ENCODE data around the gene AP1B1.
"Not testable (repeated sequence)": the region's sequence is repeated elsewhere in the genome, so short reads cannot be mapped to it uniquely, and the experiment has no call there.

Gene AP1B1

GRCh38 chr22:29387921-29388758, at the start of gene AP1B1:
Gene AP1B1, minus strand, starts transcription at chr22:29388570. Its CDS starts 21,327 bp downstream, at chr22:29367243.
- in situ Hi-C loops (cut with MboI; ENCODE audit: low sequenced_read_pairs) = no loop called here

GRCh38 chr22:29435236-29436136, 47.1 kb upstream of the AP1B1 start:
- in situ Hi-C loops (cut with MboI; ENCODE audit: low sequenced_read_pairs) = no loop called here

GRCh38 chr22:29434288-29434687, 45.9 kb upstream of the AP1B1 start:
- in situ Hi-C loops (cut with MboI; ENCODE audit: low sequenced_read_pairs) = no loop called here

- in situ Hi-C loops (cut with MboI; ENCODE audit: low sequenced_read_pairs) = no loop called here
These were observed 45.5 kb upstream of the AP1B1 start for GRCh38 chr22:29433856-29434255.

GRCh38 chr22:29431986-29432385, 43.6 kb upstream of the AP1B1 start:
- in situ Hi-C loops (cut with MboI; ENCODE audit: low sequenced_read_pairs) = no loop called here

- in situ Hi-C loops (cut with MboI; ENCODE audit: low sequenced_read_pairs) = no loop called here
These were observed 38.9 kb upstream of the AP1B1 start for GRCh38 chr22:29427176-29427760.

- in situ Hi-C loops (cut with MboI; ENCODE audit: low sequenced_read_pairs) = no loop called here
These were observed 38.1 kb upstream of the AP1B1 start for GRCh38 chr22:29426476-29426875.

- in situ Hi-C loops (cut with MboI; ENCODE audit: low sequenced_read_pairs) = not testable (repeated sequence)
These were observed 30.3 kb upstream of the AP1B1 start for GRCh38 chr22:29418704-29419103.

- in situ Hi-C loops (cut with MboI; ENCODE audit: low sequenced_read_pairs) = not testable (repeated sequence)
These were observed 26.7 kb upstream of the AP1B1 start for GRCh38 chr22:29414951-29415591.

- in situ Hi-C loops (cut with MboI; ENCODE audit: low sequenced_read_pairs) = not testable (repeated sequence)
These were observed 24.4 kb upstream of the AP1B1 start for GRCh38 chr22:29412772-29413171.

GRCh38 chr22:29411569-29412211, 23.3 kb upstream of the AP1B1 start:
- in situ Hi-C loops (cut with MboI; ENCODE audit: low sequenced_read_pairs) = not testable (repeated sequence)

GRCh38 chr22:29408940-29409339, 20.6 kb upstream of the AP1B1 start:
- in situ Hi-C loops (cut with MboI; ENCODE audit: low sequenced_read_pairs) = no loop called here

- in situ Hi-C loops (cut with MboI; ENCODE audit: low sequenced_read_pairs) = not testable (repeated sequence)
These were observed 13.2 kb upstream of the AP1B1 start for GRCh38 chr22:29401538-29401937.

- in situ Hi-C loops (cut with MboI; ENCODE audit: low sequenced_read_pairs) = no loop called here
These were observed 12.2 kb upstream of the AP1B1 start for GRCh38 chr22:29400576-29400975.

- in situ Hi-C loops (cut with MboI; ENCODE audit: low sequenced_read_pairs) = no loop called here
These were observed 9.4 kb upstream of the AP1B1 start for GRCh38 chr22:29397791-29398190.

GRCh38 chr22:29396126-29396525, 7.8 kb upstream of the AP1B1 start:
- in situ Hi-C loops (cut with MboI; ENCODE audit: low sequenced_read_pairs) = no loop called here

GRCh38 chr22:29394931-29395581, 6.7 kb upstream of the AP1B1 start:
- in situ Hi-C loops (cut with MboI; ENCODE audit: low sequenced_read_pairs) = no loop called here

GRCh38 chr22:29393019-29393608, 4.7 kb upstream of the AP1B1 start:
- in situ Hi-C loops (cut with MboI; ENCODE audit: low sequenced_read_pairs) = no loop called here

- in situ Hi-C loops (cut with MboI; ENCODE audit: low sequenced_read_pairs) = no loop called here
These were observed 3.2 kb upstream of the AP1B1 start for GRCh38 chr22:29391546-29391945.
